Activated CD4-positive, CD25-positive, alpha-beta regulatory T cell treated with anti-CD3 and anti-CD28 coated beads, Interleukin-2, amount 50 U/mL, for 16 hours (primary cell): ENCODE measurements around the gene MSI1.

ENCODE experiments used
- DNase-seq: peaks from one replicate; pipeline ENCODE4 v3.0.0-alpha.2; 2020; ENCODE audit warnings: low read depth, low spot score

Gene MSI1

GRCh38 chr12:120324841-120325417 lies 44.0 kb downstream of the MSI1 start:
- no peak for DNase-seq

- DNase-seq = no peak
Observed at GRCh38 chr12:120323772-120324171, 45.2 kb downstream of the MSI1 start.

GRCh38 chr12:120321382-120322202 lies 47.4 kb downstream of the MSI1 start:
- no peak for DNase-seq

- DNase-seq = peak; percentile 100
Observed at GRCh38 chr12:120317224-120318105, 51.5 kb downstream of the MSI1 start.

- DNase-seq = no peak
Observed at GRCh38 chr12:120316798-120317223, 52.2 kb downstream of the MSI1 start.

GRCh38 chr12:120314220-120314619 lies 54.7 kb downstream of the MSI1 start:
- no peak for DNase-seq

GRCh38 chr12:120301962-120302815 lies 66.8 kb downstream of the MSI1 start, which contains the start of gene SIRT4:
Gene SIRT4 (plus strand): TSS chr12:120302321. CDS start chr12:120303562, 1,241 bp downstream.
- peak; percentile 84 for DNase-seq

- DNase-seq = peak; percentile 66
Observed at GRCh38 chr12:120292661-120293531, 76.1 kb downstream of the MSI1 start, which contains the start of gene RNU4-1. Gene RNU4-1 (minus strand): TSS chr12:120293237.

- DNase-seq = no peak
Observed at GRCh38 chr12:120292411-120292660, 76.6 kb downstream of the MSI1 start.
